Body of pancreas (tissue), 4 donors: ENCODE results near the gene NLN. TPM values are rescaled to one million over a fixed set of nuclear protein-coding genes. Genes with fewer than 3 reads are reported as not detected.

Experiments used
- ATAC-seq: fragments of 150-250 bp; one replicate; pipeline ENCODE4 v1.9.1; 2016
- DNase-seq, 4 donors: peaks; one replicate each; pipeline ENCODE4 v3.0.0-alpha.2; 2019
- H3K27ac ChIP-seq, 4 donors: fragments of 200-600 bp; sonication (generic); 1 replicate in 3 of 4; 2 replicates in 1 of 4; pipeline versions ENCODE4 v1.5.1 to v1.6.1; 2016 to 2019; ENCODE audit warnings: mild to moderate bottlenecking in 1 of 4, mixed read lengths in 1 of 4, moderate library complexity in 1 of 4
- H3K27me3 ChIP-seq, 2 donors: fragments of 200-600 bp; sonication (generic); one replicate each; pipeline ENCODE4 v1.6.0; 2016; ENCODE audit warnings: mild to moderate bottlenecking in 1 of 2
- H3K36me3 ChIP-seq, 2 donors: fragments of 200-600 bp; sonication (generic); replicated peaks in 1 of 2; 2 replicates each; pipeline ENCODE4 v1.5.1; 2016; ENCODE audit warnings: low read depth in 2 of 2; ENCODE audit not compliant: insufficient read depth in 1 of 2
- H3K4me1 ChIP-seq: fragments of 200-600 bp; sonication (generic); one replicate; pipeline ENCODE4 v1.6.0; 2016
- H3K4me3 ChIP-seq, 2 donors: fragments of 200-600 bp; sonication (generic); 1 replicate in 1 of 2; 2 replicates in 1 of 2; pipeline ENCODE4 v1.5.1; 2016 to 2019
- H3K9me3 ChIP-seq, 3 donors: fragments of 200-600 bp; sonication (generic); 1 replicate in 2 of 3; 2 replicates in 1 of 3; pipeline ENCODE4 v1.5.1; 2016
- POLR2A ChIP-seq, 3 donors: fragments of 450-650 bp; IDR thresholded peaks; one replicate each; pipeline ENCODE4 v1.6.1; 2016; ENCODE audit warnings: antibody characterized with exemption in 3 of 3, mild to moderate bottlenecking in 2 of 3
- WGBS, 2 donors: methylation state at CpG; one replicate each; pipeline ENCODE4 v1.1.5; 2017; 5-methylcytosine and 5-hydroxymethylcytosine counted together
- intact Hi-C: fragments of 100-400 bp; cut with DNase I; formaldehyde crosslinking; loops from one replicate; pipeline ENCODE4 v1.15.1; 2023
- total RNA-seq, 2 donors: library from RNA; depleted of rRNA; stranded (reverse); fragments of >200 nt; gene quantifications; one replicate each; pipeline ENCODE4 v1.1.0, GENCODE V29; 2016
- TF ChIP-seq, protein P1 (sequence below), 7 experiments: fragments of 450-650 bp in 4 of 7; fragments of 200-600 bp in 3 of 7; sonication (generic) in 3 of 7; IDR thresholded peaks; one replicate each; pipeline ENCODE4 v1.5.1; 2016 to 2019; ENCODE audit warnings: antibody characterized with exemption in 7 of 7

The NLN gene
- total RNA-seq, 2 donors from 2014 or later: 2.3 to 8.0 TPM

DNA sequence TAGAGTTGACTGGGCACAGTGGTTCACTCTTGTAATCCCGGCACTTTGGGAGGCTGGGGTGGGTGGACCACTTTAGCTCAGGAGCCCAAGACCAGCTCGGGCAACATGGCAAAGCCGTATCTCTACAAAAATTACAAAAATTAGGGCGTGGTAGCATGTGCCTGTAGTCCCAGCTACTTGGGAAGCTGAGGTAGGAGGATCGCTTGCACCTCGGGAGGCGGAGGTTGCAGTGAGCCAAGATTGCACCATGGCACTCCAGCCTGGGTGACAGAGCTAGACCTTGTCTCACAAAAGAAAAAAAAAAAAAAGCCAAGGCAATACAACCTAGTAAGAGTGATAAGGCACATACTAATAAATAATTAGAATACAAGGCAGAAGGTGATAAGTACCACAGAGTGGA, 15.8 kb downstream of the NLN start:
- no peak for DNase-seq
- Histone ChIP-seq H3K4me3 (no peak overlapping the region), H3K36me3 (no peaks in the 10 kb centered on the region), H3K9me3 (no peaks in the 10 kb centered on the region), H3K27ac (no peak overlapping the region), H3K27me3 (no peaks in the 10 kb centered on the region), H3K4me1 (no peaks in the 10 kb centered on the region)
- TF ChIP-seq POLR2A (IDR thresholded peaks at IDR 0.05): no peak
- TF ChIP-seq, protein P1, sequence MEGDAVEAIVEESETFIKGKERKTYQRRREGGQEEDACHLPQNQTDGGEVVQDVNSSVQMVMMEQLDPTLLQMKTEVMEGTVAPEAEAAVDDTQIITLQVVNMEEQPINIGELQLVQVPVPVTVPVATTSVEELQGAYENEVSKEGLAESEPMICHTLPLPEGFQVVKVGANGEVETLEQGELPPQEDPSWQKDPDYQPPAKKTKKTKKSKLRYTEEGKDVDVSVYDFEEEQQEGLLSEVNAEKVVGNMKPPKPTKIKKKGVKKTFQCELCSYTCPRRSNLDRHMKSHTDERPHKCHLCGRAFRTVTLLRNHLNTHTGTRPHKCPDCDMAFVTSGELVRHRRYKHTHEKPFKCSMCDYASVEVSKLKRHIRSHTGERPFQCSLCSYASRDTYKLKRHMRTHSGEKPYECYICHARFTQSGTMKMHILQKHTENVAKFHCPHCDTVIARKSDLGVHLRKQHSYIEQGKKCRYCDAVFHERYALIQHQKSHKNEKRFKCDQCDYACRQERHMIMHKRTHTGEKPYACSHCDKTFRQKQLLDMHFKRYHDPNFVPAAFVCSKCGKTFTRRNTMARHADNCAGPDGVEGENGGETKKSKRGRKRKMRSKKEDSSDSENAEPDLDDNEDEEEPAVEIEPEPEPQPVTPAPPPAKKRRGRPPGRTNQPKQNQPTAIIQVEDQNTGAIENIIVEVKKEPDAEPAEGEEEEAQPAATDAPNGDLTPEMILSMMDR (IDR thresholded peaks at IDR 0.05): no peak
- no peak for ATAC-seq
- intact Hi-C loops: no loop called here
- 84 to 85% methylated on average over 7 of the region's 7 CpGs for WGBS, 2 donors

DNA sequence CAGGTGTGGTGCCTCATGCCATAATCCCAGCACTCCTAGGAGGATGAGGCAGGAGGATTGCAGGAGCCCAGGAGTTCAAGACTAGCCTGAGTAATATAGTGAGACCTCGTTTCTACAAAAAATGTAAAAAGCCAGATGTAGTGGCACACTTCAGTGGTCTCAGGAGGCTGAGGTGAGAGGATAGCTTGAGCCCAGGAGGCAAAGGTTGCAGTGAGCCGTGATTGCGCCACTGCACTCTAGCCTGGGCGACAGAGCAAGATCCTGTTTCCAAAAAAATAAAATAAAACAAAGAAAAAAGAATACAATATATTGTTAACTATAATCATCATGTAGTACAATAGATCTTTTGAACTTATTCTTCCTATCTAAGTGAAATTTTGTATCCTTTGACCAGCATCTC, 16.3 kb downstream of the NLN start:
- Histone ChIP-seq H3K4me1 (no peaks in the 10 kb centered on the region), H3K4me3 (no peak overlapping the region), H3K27ac (no peak overlapping the region), H3K27me3 (no peaks in the 10 kb centered on the region), H3K9me3 (no peaks in the 10 kb centered on the region), H3K36me3 (no peaks in the 10 kb centered on the region)
- DNase-seq (no peak), ATAC-seq (no peak)
- no peak for TF ChIP-seq POLR2A (IDR thresholded peaks at IDR 0.05)
- TF ChIP-seq, protein P1 (IDR thresholded peaks at IDR 0.05): no peak
- WGBS, 2 donors: 68 to 77% methylated on average over 4 of the region's 4 CpGs
- intact Hi-C loops: no loop called here

DNA sequence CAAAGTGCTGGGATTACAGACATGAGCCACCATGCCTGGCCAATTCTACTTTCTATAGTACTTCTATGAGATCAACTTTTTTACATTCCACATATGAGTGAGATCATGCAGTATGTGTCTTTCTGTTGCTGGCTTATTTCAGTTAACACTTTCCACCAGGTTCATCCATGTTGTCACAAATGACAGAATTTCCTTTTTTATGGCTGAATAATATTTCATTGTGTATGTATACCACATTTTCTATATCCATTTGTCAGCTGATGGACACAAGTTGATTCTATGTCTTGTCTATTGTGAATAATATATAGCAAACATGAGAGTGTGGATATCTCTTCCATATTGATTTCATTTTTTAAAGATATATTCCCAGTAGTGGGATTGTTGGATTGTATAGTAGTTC, 17.2 kb downstream of the NLN start:
- H3K36me3 ChIP-seq: no peaks in the 10 kb centered on the region
- ATAC-seq (no peak), DNase-seq (no peak)
- no peaks in the 10 kb centered on the region for H3K9me3 ChIP-seq
- H3K4me3 ChIP-seq: no peak overlapping the region
- no peak for TF ChIP-seq POLR2A (IDR thresholded peaks at IDR 0.05)
- TF ChIP-seq, protein P1 (IDR thresholded peaks at IDR 0.05): no peak
- no peak overlapping the region for H3K27ac ChIP-seq
- no peaks in the 10 kb centered on the region for H3K27me3 ChIP-seq
- intact Hi-C loops: no loop called here
- H3K4me1 ChIP-seq: no peaks in the 10 kb centered on the region

DNA sequence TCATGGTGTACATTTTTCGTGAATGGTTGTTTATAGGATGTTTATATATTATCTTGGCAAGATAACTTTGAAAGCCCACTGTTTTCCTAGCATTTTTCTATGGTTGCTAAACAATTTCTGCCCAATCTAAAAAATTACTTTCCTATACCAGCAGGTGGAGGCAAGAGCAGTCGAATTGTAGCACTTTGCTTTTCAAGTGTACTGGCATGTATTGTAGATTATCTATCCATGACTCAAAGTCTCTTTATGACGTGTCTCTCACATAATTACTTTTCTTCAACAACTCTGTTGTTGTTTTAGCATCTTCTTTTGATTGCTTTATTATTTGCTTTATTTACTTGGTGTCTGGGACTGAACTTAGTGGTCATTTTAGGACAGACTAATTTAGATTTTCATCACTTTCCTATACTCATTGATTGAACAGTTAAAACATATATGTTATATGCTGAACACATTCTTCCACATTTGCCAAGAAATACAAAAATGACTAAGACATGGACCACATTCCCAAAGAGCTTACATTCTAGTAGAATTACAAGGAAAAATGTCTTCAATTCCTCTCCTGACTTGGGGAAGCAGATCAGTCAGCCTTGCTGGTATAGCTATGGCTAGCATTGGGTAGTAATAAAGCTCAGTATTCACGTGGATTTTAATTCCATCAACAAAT, 20.7 kb downstream of the NLN start:
- H3K27me3 ChIP-seq: no peaks in the 10 kb centered on the region
- H3K4me1 ChIP-seq: no peaks in the 10 kb centered on the region
- no peak overlapping the region for H3K4me3 ChIP-seq
- H3K36me3 ChIP-seq: no peaks in the 10 kb centered on the region
- peak; percentile 48 for ATAC-seq
- intact Hi-C loops: no loop called here
- TF ChIP-seq POLR2A (IDR thresholded peaks at IDR 0.05): no peak
- TF ChIP-seq, protein P1 (IDR thresholded peaks at IDR 0.05): peak in 6 of 7 experiments; percentile 30 to 51 (median 46)
- 24 to 25% methylated on average over 4 of the region's 4 CpGs for WGBS, 2 donors
- no peak overlapping the region for H3K27ac ChIP-seq
- no peaks in the 10 kb centered on the region for H3K9me3 ChIP-seq
- no peak for DNase-seq

DNA sequence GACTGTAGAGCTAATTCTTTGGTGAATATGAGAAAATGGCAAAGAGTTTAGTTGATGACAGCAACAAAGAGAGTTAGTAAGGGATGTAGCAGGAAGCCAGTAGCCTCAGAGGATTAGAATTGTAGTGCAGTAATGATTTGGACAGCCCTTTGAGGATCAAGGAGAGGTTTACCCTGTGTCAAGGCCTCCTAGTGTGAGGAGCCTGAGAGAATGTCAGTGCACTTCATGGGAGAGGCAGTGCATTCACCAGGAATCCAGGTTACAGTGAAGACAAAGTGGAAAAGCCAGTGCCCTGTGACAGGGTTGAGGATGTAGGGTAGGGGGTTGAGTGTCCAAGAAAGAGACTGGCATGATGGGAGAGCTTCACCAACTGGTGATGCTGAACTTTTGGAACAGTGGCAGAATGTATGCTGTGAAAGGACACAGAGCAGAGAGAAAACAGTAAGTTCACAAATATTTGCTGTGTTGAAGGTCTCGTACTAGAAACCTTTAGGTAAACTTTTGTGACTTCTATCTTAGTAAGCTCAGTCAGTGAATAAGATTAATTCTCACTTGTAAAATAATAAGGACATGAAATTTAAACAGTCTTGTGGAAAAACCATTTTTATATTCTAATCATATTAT, 27.3 kb downstream of the NLN start:
- no peaks in the 10 kb centered on the region for H3K27me3 ChIP-seq
- 50 to 56% methylated on average over 1 of the region's 1 CpG for WGBS, 2 donors
- no peak overlapping the region for H3K27ac ChIP-seq
- DNase-seq: no peak
- TF ChIP-seq, protein P1 (IDR thresholded peaks at IDR 0.05): no peak
- no peak for TF ChIP-seq POLR2A (IDR thresholded peaks at IDR 0.05)
- H3K9me3 ChIP-seq: no peaks in the 10 kb centered on the region
- no peak overlapping the region for H3K4me3 ChIP-seq
- intact Hi-C loops: no loop called here
- no peaks in the 10 kb centered on the region for H3K4me1 ChIP-seq
- H3K36me3 ChIP-seq: no peaks in the 10 kb centered on the region
- no peak for ATAC-seq
